Epithelial cell of prostate (primary cell): ENCODE results near the gene CYP26C1.

ENCODE experiments used
- DNase-seq: peaks from one replicate; pipeline ENCODE4 v3.0.0-alpha.2; 2011; ENCODE audit warnings: low read depth, low spot score
- H3K27ac ChIP-seq: fragments of 450-650 bp; 2 replicates; pipeline ENCODE4 v1.5.1; 2017; ENCODE audit warnings: mild to moderate bottlenecking

The CYP26C1 gene

GRCh38 chr10:93075369-93076221 is 15.0 kb downstream of the CYP26C1 start:
- no peak for DNase-seq
- no peak overlapping the region for H3K27ac ChIP-seq

- no peak overlapping the region for H3K27ac ChIP-seq
Measured at GRCh38 chr10:93076871-93077270, 16.3 kb downstream of the CYP26C1 start.

GRCh38 chr10:93077860-93078337 is 17.3 kb downstream of the CYP26C1 start:
- DNase-seq: no peak
- H3K27ac ChIP-seq: no peak overlapping the region

More at GRCh38 chr10:93076871-93077270, 16.3 kb downstream of the CYP26C1 start:
- DNase-seq: no peak

GRCh38 chr10:93079663-93080349 is 19.2 kb downstream of the CYP26C1 start:
- DNase-seq: no peak
- H3K27ac ChIP-seq: no peak overlapping the region

- DNase-seq: no peak
Measured at GRCh38 chr10:93080350-93081046, 19.9 kb downstream of the CYP26C1 start.

GRCh38 chr10:93081318-93081717 is 20.7 kb downstream of the CYP26C1 start:
- no peak for DNase-seq

More at GRCh38 chr10:93080350-93081046, 19.9 kb downstream of the CYP26C1 start:
- no peak overlapping the region for H3K27ac ChIP-seq

GRCh38 chr10:93081834-93082233 is 21.2 kb downstream of the CYP26C1 start:
- DNase-seq: no peak
- no peak overlapping the region for H3K27ac ChIP-seq

More at GRCh38 chr10:93081318-93081717, 20.7 kb downstream of the CYP26C1 start:
- H3K27ac ChIP-seq: no peak overlapping the region

GRCh38 chr10:93083743-93084539 is 23.3 kb downstream of the CYP26C1 start:
- DNase-seq: no peak

GRCh38 chr10:93085272-93085859 is 24.8 kb downstream of the CYP26C1 start:
- no peak overlapping the region for H3K27ac ChIP-seq
- DNase-seq: no peak

More at GRCh38 chr10:93083743-93084539, 23.3 kb downstream of the CYP26C1 start:
- no peak overlapping the region for H3K27ac ChIP-seq

GRCh38 chr10:93086289-93086688 is 25.7 kb downstream of the CYP26C1 start:
- no peak overlapping the region for H3K27ac ChIP-seq
- DNase-seq: no peak

GRCh38 chr10:93087846-93088245 is 27.2 kb downstream of the CYP26C1 start:
- H3K27ac ChIP-seq: no peak overlapping the region
- DNase-seq: no peak

- no peak overlapping the region for H3K27ac ChIP-seq
- no peak for DNase-seq
Measured at GRCh38 chr10:93088466-93088865, 27.9 kb downstream of the CYP26C1 start.

GRCh38 chr10:93090619-93091018 is 30.0 kb downstream of the CYP26C1 start:
- no peak overlapping the region for H3K27ac ChIP-seq
- no peak for DNase-seq

- DNase-seq: no peak
- no peak overlapping the region for H3K27ac ChIP-seq
Measured at GRCh38 chr10:93091960-93092359, 31.4 kb downstream of the CYP26C1 start.

- DNase-seq: no peak
- no peak overlapping the region for H3K27ac ChIP-seq
Measured at GRCh38 chr10:93095225-93095624, 34.6 kb downstream of the CYP26C1 start.

- DNase-seq: no peak
- H3K27ac ChIP-seq: no peak overlapping the region
Measured at GRCh38 chr10:93096901-93097300, 36.3 kb downstream of the CYP26C1 start.

GRCh38 chr10:93097386-93097785 is 36.8 kb downstream of the CYP26C1 start:
- DNase-seq: no peak
- no peak overlapping the region for H3K27ac ChIP-seq

GRCh38 chr10:93098816-93099215 is 38.2 kb downstream of the CYP26C1 start:
- H3K27ac ChIP-seq: no peak overlapping the region
- DNase-seq: no peak

GRCh38 chr10:93099670-93100069 is 39.1 kb downstream of the CYP26C1 start:
- H3K27ac ChIP-seq: no peak overlapping the region
- DNase-seq: no peak
